ENCODE results near the gene NDE1.

The NDE1 gene

GRCh38 chr16:15694499-15694898, 44.5 kb downstream of the NDE1 start:
- no peak overlapping the region for H3K27ac ChIP-seq
- peaks cover 99% of the 10 kb centered on the region for H3K36me3 ChIP-seq
- H3K27me3 ChIP-seq: no peaks in the 10 kb centered on the region
- no peak overlapping the region for H3K4me3 ChIP-seq (ENCODE audit: low read depth in 1 of 2, low read length in 1 of 2)
- TF ChIP-seq, protein P1, sequence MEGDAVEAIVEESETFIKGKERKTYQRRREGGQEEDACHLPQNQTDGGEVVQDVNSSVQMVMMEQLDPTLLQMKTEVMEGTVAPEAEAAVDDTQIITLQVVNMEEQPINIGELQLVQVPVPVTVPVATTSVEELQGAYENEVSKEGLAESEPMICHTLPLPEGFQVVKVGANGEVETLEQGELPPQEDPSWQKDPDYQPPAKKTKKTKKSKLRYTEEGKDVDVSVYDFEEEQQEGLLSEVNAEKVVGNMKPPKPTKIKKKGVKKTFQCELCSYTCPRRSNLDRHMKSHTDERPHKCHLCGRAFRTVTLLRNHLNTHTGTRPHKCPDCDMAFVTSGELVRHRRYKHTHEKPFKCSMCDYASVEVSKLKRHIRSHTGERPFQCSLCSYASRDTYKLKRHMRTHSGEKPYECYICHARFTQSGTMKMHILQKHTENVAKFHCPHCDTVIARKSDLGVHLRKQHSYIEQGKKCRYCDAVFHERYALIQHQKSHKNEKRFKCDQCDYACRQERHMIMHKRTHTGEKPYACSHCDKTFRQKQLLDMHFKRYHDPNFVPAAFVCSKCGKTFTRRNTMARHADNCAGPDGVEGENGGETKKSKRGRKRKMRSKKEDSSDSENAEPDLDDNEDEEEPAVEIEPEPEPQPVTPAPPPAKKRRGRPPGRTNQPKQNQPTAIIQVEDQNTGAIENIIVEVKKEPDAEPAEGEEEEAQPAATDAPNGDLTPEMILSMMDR (IDR thresholded peaks at IDR 0.05): no peak
- no peaks in the 10 kb centered on the region for H3K4me1 ChIP-seq (ENCODE audit: control insufficient read depth in 1 of 2, insufficient read depth in 1 of 2, low read depth in 1 of 2, low read length in 1 of 2)
- H3K9me3 ChIP-seq: no peaks in the 10 kb centered on the region

- Histone ChIP-seq H3K36me3 (peaks cover 93% of the 10 kb centered on the region), H3K4me1 (ENCODE audit: control insufficient read depth in 1 of 2, insufficient read depth in 1 of 2, low read depth in 1 of 2, low read length in 1 of 2) (peaks cover 10 to 14% of the 10 kb centered on the region in 2 experiments), H3K27ac (no peak overlapping the region), H3K4me3 (ENCODE audit: low read depth in 1 of 2, low read length in 1 of 2) (no peak overlapping the region), H3K27me3 (no peaks in the 10 kb centered on the region), H3K9me3 (no peaks in the 10 kb centered on the region)
- TF ChIP-seq, protein P1 (IDR thresholded peaks at IDR 0.05): no peak
These were observed 49.8 kb downstream of the NDE1 start for GRCh38 chr16:15699819-15700218.

GRCh38 chr16:15701367-15701766, 51.3 kb downstream of the NDE1 start:
- H3K27ac ChIP-seq: no peak overlapping the region
- H3K27me3 ChIP-seq: no peaks in the 10 kb centered on the region
- H3K9me3 ChIP-seq: no peaks in the 10 kb centered on the region
- TF ChIP-seq, protein P1 (IDR thresholded peaks at IDR 0.05): no peak
- H3K4me3 ChIP-seq (ENCODE audit: low read depth in 1 of 2, low read length in 1 of 2): no peak overlapping the region
- H3K4me1 ChIP-seq (ENCODE audit: control insufficient read depth in 1 of 2, insufficient read depth in 1 of 2, low read depth in 1 of 2, low read length in 1 of 2): peaks cover 10 to 14% of the 10 kb centered on the region in 2 experiments
- peaks cover 93% of the 10 kb centered on the region for H3K36me3 ChIP-seq

GRCh38 chr16:15701975-15702970, 52.2 kb downstream of the NDE1 start:
- TF ChIP-seq, protein P1 (IDR thresholded peaks at IDR 0.05): no peak
- Histone ChIP-seq H3K27ac (peak overlapping the region; percentile 32), H3K4me1 (ENCODE audit: control insufficient read depth in 1 of 2, insufficient read depth in 1 of 2, low read depth in 1 of 2, low read length in 1 of 2) (peaks cover 10 to 14% of the 10 kb centered on the region in 2 experiments), H3K9me3 (no peaks in the 10 kb centered on the region), H3K4me3 (ENCODE audit: low read depth in 1 of 2, low read length in 1 of 2) (no peak overlapping the region), H3K27me3 (no peaks in the 10 kb centered on the region), H3K36me3 (peaks cover 93% of the 10 kb centered on the region)

GRCh38 chr16:15703029-15703736, 53.1 kb downstream of the NDE1 start:
- Histone ChIP-seq H3K27ac (peak overlapping the region; percentile 32), H3K36me3 (peaks cover 92% of the 10 kb centered on the region), H3K4me1 (ENCODE audit: control insufficient read depth in 1 of 2, insufficient read depth in 1 of 2, low read depth in 1 of 2, low read length in 1 of 2) (peaks cover 10 to 14% of the 10 kb centered on the region in 2 experiments), H3K9me3 (no peaks in the 10 kb centered on the region), H3K27me3 (no peaks in the 10 kb centered on the region), H3K4me3 (ENCODE audit: low read depth in 1 of 2, low read length in 1 of 2) (no peak overlapping the region)
- TF ChIP-seq, protein P1 (IDR thresholded peaks at IDR 0.05): no peak
